HG02840 (cell line): ENCODE measurements around the gene CKMT1A.

Source experiments
- ATAC-seq: cut with Tn5 transposase; IDR thresholded peaks from one replicate; pipeline ENCODE4 v1.9.1; 2021; ENCODE audit warnings: mild to moderate bottlenecking, moderate library complexity, moderate number of reproducible peaks; ENCODE audit not compliant: unreplicated experiment, low FRiP score

The CKMT1A gene

DNA sequence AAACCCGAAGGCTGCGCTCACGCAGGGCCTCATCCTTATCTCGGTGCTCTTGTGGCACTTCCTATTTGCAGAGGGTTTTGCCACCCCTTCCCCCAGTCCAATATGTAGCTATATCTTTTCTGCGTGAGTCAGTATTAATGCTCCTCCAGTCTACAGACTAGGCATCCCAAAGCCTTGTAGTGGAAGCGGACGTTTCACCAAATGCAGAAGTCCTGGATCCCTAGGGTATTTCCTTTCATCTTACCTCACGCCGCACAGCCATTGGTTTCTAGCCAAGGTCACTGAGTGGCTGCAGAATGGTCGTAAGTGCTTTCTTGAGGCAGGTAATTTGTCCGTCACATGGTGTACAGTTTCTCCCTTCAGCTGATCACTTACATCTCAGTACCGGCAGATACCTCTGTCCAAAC lies 53.2 kb downstream of the CKMT1A start:
- peak; percentile 6 for ATAC-seq

DNA sequence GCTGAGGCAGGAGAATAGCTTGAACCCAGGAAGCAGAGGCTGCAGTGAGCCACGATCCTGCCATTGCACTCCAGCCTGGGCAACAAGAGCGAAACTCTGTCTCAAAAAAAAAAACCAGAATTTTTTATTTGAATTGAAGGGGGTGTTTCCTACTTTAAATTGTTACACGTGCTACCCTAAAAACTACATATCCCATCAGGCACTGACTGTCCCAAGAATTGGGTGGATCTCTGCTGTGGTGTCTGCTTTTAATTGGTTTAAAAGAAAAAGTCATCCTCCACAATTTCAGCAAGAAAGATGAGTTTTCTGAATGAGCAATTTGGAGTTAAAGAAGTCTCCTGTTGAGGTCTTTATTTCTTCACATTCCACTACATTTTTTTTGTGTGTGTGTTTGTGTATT lies 54.7 kb downstream of the CKMT1A start:
- ATAC-seq: no peak
